Epithelial cell of esophagus (primary cell): ENCODE measurements around the gene CDKL5.

Experiments
- DNase-seq: peaks from one replicate; pipeline ENCODE4 v3.0.0; 2010; ENCODE audit warnings: low read depth
- H3K4me3 ChIP-seq: 2 replicates; pipeline ENCODE4 v1.5.1; 2011; ENCODE audit warnings: mild to moderate bottlenecking, low read length, control low read depth
- TF ChIP-seq, protein P1 (sequence below): IDR thresholded peaks from 2 replicates; pipeline ENCODE4 v1.5.1; 2011; ENCODE audit warnings: low read depth, mild to moderate bottlenecking, low read length, control low read depth, inconsistent platforms; ENCODE audit not compliant: insufficient read depth; ENCODE audit errors: missing control alignments

CDKL5 gene

DNA sequence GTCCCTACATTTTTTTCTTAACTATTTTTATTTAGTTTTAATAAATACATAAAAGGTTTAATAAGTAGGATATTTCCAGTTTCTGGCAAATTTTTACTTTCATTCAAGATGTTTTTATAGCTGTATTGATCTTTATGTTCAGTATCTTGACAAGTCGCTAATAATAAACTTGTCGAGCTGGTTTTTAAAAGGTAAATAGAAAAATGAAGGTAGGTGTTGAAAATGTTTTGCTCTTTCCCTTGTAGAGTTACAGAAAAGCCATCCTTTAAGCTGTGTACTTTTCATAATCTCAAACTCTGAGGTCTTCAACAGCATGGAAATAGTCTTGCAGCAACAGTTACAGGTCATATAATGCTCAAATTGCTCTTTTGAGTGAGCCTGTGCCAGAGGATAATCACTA lies 193.9 kb downstream of the CDKL5 start:
- TF ChIP-seq, protein P1, sequence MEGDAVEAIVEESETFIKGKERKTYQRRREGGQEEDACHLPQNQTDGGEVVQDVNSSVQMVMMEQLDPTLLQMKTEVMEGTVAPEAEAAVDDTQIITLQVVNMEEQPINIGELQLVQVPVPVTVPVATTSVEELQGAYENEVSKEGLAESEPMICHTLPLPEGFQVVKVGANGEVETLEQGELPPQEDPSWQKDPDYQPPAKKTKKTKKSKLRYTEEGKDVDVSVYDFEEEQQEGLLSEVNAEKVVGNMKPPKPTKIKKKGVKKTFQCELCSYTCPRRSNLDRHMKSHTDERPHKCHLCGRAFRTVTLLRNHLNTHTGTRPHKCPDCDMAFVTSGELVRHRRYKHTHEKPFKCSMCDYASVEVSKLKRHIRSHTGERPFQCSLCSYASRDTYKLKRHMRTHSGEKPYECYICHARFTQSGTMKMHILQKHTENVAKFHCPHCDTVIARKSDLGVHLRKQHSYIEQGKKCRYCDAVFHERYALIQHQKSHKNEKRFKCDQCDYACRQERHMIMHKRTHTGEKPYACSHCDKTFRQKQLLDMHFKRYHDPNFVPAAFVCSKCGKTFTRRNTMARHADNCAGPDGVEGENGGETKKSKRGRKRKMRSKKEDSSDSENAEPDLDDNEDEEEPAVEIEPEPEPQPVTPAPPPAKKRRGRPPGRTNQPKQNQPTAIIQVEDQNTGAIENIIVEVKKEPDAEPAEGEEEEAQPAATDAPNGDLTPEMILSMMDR, result no peak
- DNase-seq, result no peak
- H3K4me3 ChIP-seq, result no peak overlapping the region

DNA sequence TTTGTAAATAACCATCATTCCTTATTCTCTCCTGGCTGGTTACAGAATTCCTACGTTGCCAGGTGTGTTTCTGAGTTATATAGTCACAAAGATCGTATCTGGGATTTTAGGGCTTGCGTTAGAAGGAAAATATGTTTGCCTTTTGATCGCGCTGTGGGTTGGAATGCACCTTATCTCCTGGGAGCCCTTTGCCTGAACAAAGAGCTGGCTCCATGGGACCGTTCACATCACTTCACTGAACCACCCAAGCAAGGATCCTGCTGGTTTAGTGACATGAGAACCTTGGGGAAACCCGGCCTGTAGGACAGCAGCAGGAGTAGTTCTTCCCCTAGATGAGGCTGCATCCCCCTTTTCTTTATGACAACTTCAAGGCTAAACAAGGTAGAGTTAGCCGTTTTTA lies 194.9 kb downstream of the CDKL5 start:
- H3K4me3 ChIP-seq, result no peak overlapping the region
- no peak for DNase-seq
- TF ChIP-seq, protein P1, result no peak

DNA sequence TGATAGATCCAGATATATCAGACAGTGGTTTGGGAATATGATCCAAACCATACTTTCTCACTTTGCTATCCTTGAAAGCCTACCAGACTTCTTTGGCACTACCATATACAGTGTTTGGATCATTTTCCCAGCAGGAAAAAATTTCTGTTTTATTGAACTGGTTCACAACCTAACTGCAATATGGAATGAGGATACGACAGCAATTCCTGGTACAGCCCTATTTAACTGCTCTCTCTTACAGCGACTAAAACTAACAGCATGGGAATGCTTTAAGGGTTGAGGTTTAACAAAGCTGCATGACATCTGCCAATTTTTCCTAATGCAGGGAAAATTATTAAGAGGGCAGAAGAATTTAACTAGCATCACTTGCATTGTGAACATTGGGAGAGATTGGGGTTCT lies 199.2 kb downstream of the CDKL5 start:
- TF ChIP-seq, protein P1, result no peak
- DNase-seq, result no peak
- no peak overlapping the region for H3K4me3 ChIP-seq

DNA sequence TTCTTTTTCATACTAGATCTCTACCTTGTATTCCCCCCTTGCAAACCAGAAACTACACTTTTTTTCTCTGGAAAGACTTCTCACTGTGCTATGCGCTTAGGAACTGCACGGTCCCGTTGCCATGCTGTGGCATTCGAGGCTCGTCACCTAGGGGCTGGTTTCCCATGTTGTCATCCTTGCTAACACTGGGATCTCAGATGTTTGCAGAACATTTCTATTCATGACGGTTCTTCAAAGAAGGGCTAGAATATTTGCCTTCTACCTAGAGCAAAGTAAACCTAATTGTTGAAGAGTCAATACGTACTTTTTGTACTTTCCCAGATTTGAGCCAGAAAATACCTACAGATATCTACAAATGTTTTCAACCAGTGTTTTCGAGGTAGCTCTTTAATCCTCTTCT lies 205.5 kb downstream of the CDKL5 start:
- no peak overlapping the region for H3K4me3 ChIP-seq
- no peak for DNase-seq
- TF ChIP-seq, protein P1, result no peak

DNA sequence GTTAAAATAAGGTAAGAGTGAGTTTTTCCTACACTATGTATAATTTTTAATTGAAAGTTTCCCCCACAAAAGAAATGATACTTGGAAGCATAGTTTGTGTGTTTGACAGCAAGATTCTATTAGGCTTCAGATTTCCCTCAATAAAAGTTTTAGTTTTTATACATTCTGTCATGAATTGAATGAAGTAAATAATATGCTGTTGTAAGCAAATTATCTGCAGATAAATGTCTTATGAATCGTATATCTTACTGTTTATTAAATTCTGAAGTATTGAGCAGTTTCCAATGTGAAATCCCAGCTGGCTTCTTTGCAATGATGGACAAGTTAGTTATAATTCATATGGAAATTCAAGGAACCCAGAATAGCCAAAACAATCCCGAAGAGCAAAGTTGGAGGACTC lies 213.0 kb downstream of the CDKL5 start:
- no peak for DNase-seq
- no peak overlapping the region for H3K4me3 ChIP-seq
- TF ChIP-seq, protein P1, result no peak

DNA sequence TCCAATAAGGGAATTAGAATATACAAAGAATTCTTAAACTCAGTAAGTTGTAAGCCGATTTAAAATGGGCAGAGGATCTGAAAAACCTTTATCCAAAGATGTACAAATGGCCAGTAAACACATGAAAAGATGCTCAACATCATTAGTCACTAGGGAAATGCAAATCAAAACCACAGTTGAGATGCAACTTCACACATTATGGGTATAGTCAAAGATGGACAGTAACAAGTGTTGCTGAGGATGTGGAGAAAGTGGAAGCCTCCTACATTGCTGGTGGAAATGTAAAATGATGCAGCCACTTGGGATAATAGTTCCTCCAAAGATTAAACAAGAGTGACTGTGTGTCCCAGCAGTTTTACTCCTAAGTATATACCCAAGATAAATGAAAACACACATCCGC lies 213.9 kb downstream of the CDKL5 start:
- TF ChIP-seq, protein P1, result no peak
- no peak for DNase-seq
- no peak overlapping the region for H3K4me3 ChIP-seq

DNA sequence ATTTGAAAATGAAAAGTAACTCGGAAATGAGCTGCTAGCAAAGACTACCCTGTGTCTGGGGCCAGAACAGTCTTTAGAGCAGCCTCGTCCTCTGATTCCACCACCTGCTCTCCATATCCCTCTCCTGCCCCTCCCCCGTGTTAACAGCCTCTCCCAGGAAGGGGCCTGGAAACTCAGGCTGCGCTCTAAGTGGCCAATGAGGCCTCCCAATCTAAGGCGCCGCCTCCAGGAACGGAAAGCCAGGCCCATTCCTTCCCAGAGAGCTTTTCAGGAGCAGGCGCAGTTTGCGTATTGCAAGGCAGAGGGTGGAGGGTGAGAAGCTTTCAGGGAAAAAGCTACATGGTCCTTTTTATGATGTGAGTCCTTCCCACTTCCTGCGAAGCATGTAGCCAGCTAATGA lies 215.3 kb downstream of the CDKL5 start:
- TF ChIP-seq, protein P1, result no peak
- no peak overlapping the region for H3K4me3 ChIP-seq
- DNase-seq, result no peak
